GM18858 (cell line): ENCODE data around the gene UCHL5.
"Not testable (repeated sequence)": the region's sequence is repeated elsewhere in the genome, so short reads cannot be mapped to it uniquely, and the experiment has no call there.

Experiments used
- ATAC-seq: cut with Tn5 transposase; IDR thresholded peaks from one replicate; pipeline ENCODE4 v1.9.1; 2021; ENCODE audit not compliant: unreplicated experiment

UCHL5 gene

DNA sequence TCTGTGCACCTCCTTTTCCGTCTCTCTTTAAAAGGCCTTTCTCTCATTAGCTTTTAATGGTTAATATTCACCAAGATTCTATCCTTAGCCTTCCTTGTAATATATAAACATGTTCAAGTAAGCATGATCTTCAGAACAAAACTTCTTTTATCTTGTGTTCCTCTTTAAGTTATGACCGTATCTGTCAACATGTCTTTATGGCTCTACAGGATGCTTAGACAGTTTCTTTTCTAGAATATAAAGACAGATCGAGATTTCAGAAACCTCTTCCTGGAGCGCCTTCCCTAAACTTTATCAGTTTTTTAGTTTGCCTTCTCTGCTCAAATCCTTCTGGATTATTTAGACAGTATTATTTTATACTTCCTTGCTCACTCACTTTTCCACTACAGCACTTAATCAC, 7.4 kb upstream of the UCHL5 start:
- ATAC-seq, result no peak

- no peak for ATAC-seq
Observed at GRCh38 chr1:193065954-193066353, 6.8 kb upstream of the UCHL5 start.

- ATAC-seq, result no peak
Observed at GRCh38 chr1:193062698-193063463, 3.7 kb upstream of the UCHL5 start.

GRCh38 chr1:193060938-193061337, 1.8 kb upstream of the UCHL5 start:
- no peak for ATAC-seq

- ATAC-seq, result no peak
Observed at GRCh38 chr1:193060406-193060805, 1.2 kb upstream of the UCHL5 start.

GRCh38 chr1:193060115-193060403, 899 bp upstream of the UCHL5 start:
- ATAC-seq, result no peak

GRCh38 chr1:193058529-193059281, 455 bp downstream of the UCHL5 start:
- ATAC-seq, result peak; percentile 47

GRCh38 chr1:193054169-193054675, 4.9 kb downstream of the UCHL5 start:
- no peak for ATAC-seq

- ATAC-seq, result not testable (repeated sequence)
Observed at GRCh38 chr1:193048913-193049312, 10.2 kb downstream of the UCHL5 start.

DNA sequence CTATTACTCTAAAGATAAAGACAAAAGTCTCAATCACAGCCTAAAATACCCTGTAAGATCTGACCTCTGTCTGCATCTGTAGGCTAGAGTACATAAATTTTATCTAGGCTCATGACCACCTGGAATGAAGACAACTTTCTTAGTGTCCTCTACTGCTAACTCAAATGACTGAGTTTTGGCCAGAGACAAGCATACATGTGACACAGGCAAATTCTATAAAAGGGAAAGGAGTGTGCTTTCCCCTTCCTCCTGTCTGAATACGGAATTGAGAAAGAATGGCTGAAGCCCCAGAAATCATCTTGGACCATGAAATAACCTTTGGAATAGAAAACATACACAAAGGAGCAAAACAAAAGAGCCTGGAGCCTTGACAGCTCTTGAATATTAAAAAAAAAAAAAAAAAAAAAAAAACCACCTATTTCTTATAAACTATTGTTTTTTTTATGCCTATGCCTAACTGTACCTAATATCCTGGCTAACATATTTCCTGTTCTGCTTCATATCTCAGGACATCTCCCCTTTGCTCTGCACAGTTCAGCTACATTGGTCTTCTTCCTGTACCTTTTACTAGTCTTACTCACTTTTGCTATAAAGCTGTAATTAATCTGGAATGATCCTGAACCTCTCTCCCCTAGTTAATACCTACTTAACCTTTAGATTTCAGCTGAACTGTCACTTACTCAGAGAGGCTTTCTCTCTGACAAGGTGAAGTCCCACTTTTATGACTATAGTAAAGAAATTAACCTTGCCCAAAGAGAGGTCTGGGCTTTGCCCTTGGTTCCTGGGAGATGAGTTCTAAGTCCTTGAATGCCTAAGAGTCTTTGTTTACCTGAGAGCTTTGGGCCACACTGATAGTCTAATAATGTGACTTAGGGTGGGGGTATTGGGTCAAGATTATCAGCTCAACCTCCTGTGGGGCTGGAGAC, 16.1 kb downstream of the UCHL5 start:
- ATAC-seq, result no peak

- ATAC-seq, result no peak
Observed at GRCh38 chr1:193040011-193040410, 19.1 kb downstream of the UCHL5 start.

GRCh38 chr1:193036337-193037047, 22.7 kb downstream of the UCHL5 start:
- no peak for ATAC-seq

- no peak for ATAC-seq
Observed at GRCh38 chr1:193033610-193034009, 25.6 kb downstream of the UCHL5 start.

DNA sequence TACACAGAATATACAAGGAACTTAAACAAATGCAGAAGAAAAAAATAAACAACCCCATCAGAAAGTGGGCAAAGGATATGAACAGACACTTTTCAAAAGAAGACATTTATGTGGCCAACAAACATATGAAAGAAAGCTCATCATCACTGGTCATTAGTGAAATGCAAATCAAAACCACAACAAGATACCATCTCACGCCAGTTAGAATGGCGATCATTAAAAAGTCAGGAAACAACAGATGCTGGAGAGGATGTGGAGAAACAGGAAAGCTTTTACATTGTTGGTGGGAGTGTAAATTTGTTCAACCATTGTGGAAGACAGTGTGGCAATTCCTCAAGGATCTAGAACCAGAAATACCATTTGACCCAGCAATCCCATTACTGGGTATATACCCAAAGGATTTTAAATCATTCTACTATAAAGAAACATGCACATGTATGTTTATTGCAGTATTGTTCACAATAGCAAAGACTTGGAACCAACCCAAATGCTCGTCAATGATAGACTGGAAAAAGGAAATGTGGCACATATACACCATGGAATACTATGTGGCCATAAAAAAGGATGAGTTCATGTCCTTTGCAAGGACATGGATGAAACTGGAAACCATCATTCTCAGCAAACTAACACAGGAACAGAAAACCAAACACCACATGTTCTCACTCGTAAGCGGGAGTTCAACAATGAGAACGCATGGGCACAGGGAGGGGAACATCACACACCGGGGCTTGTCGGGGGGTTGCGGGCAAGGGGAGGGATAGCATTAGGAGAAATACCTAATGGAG, 26.3 kb downstream of the UCHL5 start:
- ATAC-seq, result not testable (repeated sequence)

- ATAC-seq, result peak; percentile 63
Observed at GRCh38 chr1:193031431-193031830, 27.7 kb downstream of the UCHL5 start.

- no peak for ATAC-seq
Observed at GRCh38 chr1:193030280-193030679, 28.9 kb downstream of the UCHL5 start.

GRCh38 chr1:193025218-193025617, 33.9 kb downstream of the UCHL5 start:
- no peak for ATAC-seq

DNA sequence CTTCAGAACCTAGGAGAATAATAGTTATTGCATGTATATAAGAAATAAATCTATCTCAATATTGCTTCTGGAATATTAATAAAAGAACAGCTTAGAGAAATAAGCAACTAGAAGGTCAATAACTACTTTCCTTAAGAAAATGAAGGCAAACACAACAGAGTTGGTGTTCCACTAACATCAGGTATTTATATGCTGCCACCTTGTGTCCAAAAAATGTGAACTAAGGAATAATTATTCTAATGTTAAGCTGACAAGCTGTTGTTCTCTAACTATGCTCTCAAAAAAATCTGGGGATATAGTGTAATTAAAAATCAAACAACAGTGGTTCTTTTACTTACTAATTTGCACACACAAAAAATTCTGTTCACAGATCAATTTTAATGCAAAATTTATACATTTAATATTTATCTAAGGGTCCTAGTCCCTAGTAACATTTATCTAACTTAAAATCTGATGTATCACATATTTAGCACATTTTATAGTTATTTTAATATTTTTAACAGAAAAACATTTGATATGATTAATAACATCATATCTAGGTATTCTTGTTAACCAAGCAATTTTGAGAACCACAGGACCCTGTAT, 39.6 kb downstream of the UCHL5 start:
- ATAC-seq, result peak; percentile 71

GRCh38 chr1:193016788-193017187, 42.4 kb downstream of the UCHL5 start:
- ATAC-seq, result no peak

- ATAC-seq, result no peak
Observed at GRCh38 chr1:193014400-193014799, 44.8 kb downstream of the UCHL5 start.
